NCI-H748 treated with DMSO at 0.1 percent for 48 hours (cell line): ENCODE data around the gene NPC1L1.
"Not testable (repeated sequence)": the region's sequence is repeated elsewhere in the genome, so short reads cannot be mapped to it uniquely, and the experiment has no call there.

Experiments used
- DNase-seq: peaks from one replicate; lab custom pipeline; 2025; lab: John Stamatoyannopoulos, UW

NPC1L1 gene

DNA sequence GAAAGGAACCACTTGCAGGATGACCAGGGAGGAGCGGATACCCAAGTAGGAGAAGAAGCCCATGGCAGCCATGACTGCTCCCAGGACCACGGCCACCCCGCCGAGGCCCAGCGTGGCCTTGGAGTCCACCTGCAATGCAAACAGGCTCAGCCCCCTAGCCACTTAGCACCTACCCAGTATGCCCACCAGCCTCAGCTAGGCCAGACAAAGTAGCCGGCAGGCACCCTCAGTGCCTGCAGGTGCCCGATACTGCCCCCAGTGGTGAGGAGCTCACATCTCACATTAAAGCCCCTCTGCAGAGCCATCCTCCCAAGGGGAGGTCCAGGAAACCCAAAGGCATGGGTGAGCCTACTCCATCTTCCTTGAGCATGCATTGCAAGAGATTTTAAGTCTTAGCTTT lies 6.6 kb downstream of the NPC1L1 start:
- DNase-seq = no peak

DNA sequence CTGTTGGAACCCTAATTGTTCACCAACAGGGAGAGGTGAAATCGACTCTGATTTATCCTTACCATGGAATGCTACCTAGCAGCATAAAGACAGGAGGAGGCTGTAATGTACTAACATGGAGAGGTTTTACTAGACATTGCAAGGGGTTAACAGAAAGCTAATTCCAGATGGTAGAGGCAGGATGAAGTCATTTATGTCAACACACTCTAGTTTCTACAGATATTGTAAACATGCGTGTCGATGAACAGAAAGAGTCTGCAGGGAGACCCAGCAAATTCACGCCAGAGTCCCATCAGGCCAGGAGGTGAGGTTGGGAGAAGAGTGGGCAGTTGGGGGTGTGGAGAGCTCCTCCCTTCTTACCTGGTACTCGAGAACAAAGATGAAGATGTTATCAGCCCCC lies 7.0 kb downstream of the NPC1L1 start:
- DNase-seq = no peak

DNA sequence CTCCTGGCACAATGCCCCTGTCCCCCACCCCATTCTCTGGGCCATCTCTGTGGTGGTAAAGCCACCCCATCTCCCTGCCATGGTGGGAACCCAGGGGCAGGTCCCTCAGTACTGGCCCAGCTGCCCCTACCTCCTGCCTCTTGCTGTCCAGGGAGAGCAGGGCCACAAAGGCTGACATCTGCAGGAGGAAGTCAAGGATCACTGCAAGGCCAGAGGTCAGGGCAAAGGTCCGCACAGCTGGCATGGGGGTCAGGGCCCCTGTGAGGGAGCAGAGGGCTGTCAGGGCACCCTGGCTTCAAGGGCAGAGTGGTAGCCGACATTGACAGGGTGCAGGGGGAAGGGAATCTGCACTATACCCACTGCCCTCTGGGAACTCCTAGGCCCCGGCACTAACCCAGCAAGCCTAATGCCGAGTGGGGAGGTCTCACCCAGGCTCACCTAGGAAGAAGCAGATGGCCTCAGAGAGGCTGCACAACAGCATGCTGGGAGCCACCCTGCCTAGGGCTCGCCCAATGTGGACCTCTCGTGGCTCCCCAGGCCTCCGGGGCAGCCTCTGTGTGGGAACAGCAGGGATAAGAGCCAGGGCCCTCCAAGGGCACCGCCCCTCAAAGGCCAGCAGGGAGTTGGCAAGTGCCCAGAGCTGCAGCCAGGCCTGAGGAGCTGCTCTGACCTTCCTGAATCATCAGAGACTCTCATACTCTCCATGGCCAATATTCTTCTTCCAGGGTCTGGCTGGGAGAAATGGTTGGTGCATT lies 7.7 kb downstream of the NPC1L1 start:
- DNase-seq = no peak

DNA sequence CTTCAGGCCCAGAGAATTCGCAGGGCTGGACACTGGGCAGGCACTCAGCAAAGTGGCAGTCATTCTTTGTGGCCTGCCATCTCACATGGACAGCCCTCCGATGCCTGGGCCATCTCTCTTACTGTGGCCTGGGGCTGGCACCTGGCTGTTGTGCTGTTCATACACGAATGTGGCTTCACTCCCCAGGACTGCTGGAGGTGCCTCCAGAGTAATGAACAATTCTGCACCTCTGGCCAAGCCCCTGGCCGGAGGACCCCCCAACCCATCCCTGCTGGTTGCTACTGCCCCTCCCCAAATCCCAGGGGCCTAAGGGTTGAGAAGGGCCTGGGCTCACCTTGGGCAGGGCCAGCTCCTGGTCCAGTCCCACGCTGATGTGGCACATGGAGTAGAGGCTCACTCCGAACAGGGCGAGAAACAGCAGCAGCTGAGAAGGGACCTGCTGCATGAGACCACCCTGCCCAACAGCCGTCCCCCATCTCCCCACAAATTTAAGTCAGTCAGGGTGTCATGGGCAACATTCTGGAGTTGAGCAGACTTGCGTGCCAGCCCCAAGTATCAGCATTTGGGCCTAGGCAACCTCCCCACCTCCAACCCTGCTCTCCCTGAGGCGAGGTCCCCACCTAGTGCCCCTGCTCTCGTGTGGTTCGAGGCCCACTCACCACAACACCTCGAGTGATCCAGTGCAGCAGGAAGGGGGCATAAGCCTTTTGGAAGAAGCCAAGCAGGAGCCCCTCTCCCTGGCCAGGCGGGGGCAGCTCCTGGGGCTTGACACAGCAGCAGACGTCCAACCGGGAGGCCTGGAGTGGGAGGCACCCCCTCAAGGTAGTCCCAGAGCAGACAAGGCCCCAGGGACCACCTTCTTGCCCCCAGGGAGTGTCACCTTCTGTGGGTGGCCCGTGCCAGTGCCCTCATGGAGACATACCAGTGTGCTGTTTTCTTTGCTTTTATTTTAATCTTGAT lies 9.4 kb downstream of the NPC1L1 start:
- DNase-seq = no peak

DNA sequence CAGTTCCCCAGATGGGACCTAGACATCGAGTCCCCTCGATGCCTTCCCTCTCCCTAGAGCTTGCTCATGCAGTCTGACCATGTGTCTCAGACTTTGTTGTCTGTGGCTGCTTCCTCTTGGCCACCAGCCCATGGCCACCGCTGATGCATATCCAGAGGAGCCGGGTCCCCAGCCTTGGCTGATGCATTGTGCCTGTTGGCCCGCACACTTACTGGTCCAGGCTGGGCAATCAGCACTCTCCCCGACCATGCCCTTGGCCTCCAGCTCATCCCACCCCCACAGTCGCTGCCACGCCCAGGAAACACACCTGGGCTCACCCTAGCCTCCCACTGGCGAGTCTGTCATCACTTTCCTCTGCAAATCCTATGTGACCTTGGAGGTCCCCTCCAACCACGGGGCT lies 10.1 kb downstream of the NPC1L1 start:
- DNase-seq = no peak

DNA sequence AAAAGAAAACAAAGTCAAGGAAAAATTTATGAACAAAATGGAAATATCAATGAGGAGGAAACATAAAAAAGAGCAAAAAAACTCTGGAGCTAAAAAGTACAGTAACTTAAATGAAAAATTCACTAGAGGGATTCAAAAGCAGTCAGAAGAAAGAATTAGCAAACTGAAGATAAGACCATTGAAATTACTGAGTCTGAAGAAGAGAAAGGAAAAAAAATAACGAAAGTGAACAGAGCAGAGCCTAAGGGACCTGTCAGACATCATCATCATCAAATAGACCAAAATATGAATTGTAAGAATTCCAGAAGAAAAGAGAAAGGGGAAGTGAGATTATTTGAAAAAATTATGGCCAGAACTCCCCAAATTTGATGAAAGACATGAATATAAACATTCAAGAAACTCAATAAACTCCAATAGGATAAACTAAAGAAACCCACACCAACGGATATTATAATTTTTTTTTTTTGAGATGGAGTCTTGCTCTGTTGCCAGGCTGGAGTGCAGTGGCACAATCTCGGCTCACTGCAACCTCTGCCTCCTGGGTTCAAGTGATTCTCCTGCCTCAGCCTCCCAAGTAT lies 16.2 kb downstream of the NPC1L1 start:
- no peak for DNase-seq

DNA sequence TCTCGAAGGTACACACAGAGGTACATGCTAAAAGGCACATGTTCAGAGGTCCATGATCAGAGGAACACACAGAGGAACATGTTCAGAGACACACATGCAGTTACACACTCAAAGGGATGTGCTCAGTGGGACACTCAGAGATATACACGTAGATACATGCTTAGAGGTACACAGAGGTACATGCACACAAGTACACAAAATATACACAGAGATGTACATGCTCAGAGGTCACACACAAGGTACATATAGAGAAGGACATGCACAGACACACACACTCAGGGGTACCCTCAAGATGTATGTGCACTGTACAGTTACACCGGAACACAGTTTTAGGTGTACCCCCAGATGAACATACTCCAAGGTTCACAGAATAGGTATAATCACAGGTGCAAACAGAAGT lies 18.8 kb downstream of the NPC1L1 start:
- no peak for DNase-seq

DNA sequence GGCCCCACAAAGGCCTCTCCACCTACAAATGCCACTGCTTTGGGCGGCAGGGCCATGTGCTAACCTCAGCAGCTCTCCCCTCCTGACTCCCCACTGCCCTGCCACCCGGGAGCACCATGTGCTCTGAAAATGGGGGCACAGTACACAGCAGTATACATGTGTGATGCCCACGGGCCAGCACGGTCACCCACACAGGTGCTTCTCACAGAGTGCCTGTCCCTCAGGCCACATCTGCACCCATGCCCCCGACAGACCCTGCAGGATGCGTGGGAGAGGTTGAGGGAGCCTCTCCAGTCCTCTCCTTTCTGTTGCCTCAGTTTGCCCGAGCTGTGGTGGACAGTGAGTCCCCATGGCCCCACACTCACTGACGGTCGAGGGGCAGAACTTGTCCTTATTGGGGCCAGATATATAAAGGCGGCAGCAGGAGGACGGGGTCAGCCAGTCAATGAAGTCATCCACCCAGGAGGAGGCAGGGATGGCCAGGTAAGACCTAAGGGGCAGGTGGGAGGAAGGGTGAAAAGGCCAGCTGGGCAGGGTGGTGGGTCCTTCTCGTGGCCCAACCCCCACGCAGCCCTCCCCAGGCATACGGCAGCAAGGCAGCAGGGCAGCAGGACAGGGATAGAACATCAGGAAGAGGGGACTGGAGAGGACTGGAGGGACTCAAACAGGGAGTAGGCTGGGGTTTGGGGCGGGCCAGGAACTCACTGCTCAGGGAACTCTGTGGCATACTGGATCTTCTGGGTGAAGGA lies 19.6 kb downstream of the NPC1L1 start:
- no peak for DNase-seq

DNA sequence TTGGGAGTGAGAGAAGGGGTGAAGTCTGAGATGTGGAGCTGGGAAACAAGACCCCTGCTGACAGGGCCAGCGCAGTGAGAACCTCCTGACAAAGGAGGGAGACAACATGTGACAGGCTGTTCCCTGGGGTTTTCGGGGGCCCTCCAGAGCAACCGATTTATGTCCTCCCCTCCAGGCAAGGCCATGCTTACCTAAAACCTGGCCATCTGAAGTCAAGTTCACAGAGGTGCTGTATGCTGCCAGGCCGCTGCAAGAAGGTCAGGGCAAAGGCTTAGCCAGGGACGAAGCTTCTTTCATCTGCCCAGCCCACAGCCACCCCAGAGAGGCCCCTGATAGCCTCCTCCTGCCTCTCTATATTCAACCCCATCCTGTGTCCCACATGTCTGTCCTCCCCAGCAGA lies 20.6 kb downstream of the NPC1L1 start:
- DNase-seq = no peak

DNA sequence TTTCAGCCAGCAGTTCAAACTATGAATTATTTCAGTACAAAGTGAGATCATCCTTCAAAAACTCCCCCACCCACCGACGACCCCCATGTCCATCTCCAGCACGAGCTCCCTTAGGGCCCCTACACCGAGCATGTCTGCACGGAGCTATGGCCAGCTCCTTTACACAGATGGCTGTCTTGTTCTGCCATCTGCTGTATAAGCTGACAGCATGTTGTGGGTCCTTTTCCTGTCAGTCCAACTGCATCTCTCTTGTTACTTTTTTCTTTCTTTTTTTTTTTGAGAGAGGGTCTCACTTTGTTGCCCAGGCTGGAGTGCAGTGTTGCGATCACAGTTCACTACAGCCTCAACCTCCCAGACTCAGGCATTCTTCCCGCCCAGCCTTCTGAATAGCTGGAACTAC lies 21.6 kb downstream of the NPC1L1 start:
- DNase-seq = no peak

DNA sequence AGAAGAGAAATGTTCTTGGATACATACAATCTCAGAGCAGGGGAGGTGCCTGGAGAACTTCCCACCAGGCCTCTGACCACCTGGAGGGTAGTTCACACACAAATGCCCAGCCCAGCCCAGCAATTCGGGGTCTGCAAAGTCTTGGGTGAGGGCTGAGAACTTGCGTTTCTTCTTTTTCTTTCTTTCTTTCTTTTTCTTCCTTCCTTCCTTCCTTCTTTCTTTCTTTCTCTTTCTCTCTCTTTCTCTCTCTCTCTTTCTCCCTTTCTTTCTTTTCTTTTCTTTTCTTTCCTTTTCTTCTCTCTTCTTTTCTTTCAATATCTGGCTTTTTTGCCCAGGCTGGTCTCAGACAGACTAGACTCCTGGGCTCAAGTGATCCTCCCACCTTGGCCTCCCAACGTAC lies 22.4 kb downstream of the NPC1L1 start:
- no peak for DNase-seq

DNA sequence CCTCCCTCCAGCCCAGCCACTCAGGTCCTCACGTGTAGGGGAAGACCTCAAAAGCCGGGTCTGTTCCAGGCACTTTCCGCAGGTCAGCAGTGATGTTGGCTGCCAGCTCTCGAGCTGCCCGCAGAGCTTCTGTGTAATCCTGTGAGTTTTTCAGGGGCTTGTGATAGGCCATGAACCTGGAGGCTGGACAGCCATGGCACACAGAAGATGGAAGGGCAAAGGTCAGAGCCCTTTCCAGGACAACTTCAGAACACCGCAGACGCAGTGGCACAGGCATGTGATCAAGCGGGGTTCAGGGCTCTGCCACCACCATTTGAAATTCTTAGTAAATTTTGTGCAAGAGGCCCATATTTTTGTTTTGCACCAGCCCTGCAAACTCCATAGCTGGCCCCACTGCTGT lies 24.0 kb downstream of the NPC1L1 start:
- no peak for DNase-seq

DNA sequence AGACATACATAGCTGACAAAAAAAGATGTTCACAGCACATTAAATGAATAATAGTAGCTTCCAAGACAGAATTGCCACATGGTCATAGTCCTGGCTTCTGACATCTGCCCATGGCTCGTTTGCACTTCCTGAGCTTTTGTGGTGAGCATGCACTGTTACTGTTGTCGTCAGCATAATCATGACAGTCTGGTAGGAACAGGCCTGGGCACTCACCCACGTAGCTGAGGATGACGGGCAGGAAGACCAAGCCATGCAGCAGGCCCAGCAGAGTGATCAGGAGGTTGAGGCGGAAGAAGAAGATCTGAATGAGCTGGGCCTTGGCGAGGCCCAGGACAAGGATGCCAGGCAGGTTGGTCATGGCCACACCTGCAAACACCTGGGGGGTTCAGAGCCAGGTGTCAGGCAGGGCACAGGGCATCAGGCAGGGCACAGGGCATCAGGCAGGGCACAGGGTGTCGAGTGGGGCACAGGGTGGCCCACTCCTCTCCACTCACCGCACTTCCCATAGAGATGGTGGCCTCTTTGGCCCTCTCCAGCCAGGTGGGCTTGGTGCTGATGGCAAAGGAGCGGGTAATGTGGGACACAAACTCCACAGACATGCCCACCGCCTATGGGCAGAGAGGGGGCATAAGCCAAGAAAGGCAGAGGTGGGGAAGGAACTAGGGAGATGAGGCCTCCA lies 25.4 kb downstream of the NPC1L1 start:
- no peak for DNase-seq

DNA sequence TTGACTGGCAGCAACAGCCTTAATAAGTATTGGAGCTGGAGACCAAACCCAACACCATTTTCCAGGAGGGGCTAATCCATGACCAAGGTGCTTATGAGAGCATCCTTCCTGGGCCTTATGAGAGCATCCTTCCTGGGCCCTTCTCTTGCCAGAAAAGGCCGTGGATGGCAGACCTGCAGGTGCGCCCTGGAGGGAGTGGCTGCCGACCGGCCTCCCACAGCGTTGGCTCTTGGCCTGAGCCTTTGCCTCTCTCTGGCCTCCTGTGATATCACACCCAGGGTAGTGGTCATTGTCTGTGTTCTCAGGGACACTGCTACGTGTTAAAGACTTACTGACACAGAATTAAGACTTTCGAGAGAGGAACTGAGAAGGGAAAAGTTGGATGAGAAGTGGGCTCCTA lies 28.4 kb downstream of the NPC1L1 start:
- no peak for DNase-seq

DNA sequence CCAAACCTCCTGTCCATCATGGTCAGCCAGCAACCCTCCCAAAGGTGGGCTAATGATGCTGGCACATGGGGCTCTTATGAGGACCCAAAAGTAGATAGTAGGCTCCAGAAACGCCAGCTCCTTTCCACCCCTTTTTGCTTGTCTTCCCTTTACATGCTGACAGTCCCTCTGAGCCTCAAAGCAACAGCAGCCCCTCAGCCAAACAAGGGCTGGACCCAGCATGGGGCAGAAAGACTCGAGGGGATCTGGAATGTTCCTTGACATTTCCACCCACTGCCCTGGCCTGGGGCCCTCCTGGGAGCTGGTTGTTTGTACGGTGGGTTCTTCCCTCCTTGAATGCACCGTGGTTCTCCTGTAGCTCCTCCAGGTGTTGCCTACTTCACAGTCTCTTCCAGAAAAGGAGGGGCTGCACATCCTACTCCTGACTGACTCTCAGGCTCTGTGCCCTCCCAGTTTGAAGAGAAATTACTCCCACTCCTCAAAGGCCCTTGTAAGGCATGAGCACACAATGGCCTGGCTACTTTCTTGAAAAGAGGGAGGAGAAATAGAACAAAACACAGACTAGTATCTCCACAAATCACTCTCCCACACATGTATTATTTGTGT lies 29.2 kb downstream of the NPC1L1 start:
- no peak for DNase-seq

DNA sequence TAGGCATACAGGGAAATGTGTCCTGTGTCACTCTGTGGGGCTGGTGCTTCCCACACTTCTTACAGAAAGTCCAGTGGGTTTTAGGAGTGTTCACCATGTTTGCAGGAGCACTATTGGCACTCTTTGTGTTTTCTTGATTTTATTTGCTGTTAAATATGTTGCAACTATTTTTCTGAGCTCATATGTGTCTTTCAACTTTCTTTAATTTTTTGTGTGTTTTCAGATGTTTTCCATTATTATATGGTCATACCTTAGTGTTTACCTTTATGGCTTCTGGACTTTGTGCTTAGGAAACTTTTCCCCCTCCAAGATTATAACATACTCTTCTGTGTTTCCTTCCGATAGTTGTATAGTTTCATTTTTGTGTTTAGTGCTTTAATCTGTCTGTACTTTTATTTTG lies 29.9 kb downstream of the NPC1L1 start:
- DNase-seq = no peak

DNA sequence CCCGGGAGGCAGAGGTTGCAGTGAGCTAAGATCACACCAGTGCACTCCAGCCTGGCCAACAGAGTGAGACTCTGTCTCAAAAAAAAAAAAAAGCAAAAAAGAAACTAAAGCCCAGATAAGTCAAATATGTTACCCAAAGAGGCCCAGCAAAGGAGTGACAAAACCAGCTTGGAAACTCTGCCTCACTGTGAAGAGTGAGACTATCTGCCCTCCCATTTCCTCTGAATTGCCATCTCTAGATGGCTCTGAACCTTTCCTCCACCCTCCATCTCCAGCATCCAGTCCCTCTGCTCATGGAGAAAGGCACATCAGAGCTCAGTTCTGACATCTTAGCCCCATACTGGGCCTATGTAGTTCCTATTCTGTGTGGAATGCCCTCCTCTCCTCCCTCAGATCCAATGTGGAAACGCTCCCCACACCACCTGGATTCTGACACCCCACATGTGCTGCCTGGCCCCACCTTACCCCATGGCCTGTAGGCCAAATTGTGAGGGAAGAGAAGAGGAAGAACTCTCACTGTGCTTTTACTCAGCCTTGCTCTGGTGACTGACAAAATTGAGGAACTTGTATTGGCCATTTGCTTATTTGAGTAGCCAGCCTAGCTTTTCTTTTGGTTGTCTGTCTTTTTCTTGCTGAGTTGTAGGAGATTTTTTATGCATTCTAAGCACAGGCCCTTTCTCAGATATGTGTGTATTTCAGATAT lies 32.7 kb downstream of the NPC1L1 start:
- no peak for DNase-seq

DNA sequence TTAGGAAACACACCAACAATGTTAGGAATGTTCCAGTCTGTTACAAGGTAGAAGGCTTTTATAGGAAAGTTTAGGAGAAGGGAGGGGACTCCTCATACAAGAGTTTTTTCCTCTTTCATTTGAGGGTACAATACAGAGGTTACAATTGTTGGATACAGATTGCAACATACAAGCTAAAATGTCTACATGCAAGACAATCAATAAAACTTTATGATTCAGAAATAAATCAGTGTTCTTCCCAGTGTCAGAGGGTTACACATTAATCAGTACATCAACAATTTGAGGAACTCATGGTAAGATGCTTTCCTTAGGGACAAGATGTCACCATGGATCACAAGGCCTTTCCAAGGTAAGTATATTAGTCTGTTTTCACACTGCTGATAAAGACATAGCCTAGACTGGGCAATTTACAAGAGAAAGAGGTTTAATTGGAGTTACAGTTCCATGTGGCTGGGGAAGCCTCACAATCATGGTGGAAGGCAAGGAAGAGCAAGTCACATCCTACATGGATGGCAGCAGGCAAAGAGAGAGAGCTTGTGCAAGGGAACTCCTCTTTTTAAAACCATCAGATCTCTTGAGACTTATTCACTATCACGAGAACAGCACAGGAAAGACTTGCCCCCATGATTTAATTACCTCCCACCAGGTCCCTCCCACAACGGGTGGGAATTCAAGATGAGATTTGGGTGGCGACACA lies 34.4 kb downstream of the NPC1L1 start:
- not testable (repeated sequence) for DNase-seq

DNA sequence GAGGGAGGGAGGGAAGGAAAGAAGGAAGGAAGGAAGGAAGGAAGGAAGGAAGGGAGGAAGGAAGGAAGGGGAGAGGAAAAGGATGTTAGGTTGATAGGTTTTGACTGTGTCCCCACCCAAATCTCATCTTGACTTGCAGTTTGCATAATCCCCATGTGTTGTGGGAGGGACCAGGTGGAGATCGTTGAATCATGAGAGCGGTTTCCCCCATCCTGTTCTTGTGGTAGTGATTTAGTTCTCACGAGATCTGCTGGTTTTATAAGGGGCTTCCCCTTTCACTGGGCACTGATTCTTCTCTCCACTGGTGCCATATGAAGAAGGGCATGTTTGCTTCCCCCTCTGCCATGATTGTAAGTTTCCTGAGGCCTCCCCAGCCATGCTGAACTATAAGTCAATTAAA lies 35.5 kb downstream of the NPC1L1 start:
- no peak for DNase-seq
